Ishikawa (cell line): Measurements from ENCODE around the gene MAP2K6.

Experiments used
- CEBPB ChIP-seq: IDR thresholded peaks from 2 replicates; pipeline ENCODE4 v1.6.1; 2012
- CREB1 ChIP-seq: IDR thresholded peaks from 2 replicates; pipeline ENCODE4 v1.6.1; 2012; ENCODE audit warnings: low read depth
- EGR1 ChIP-seq: IDR thresholded peaks from 2 replicates; pipeline ENCODE4 v1.6.1; 2012
- EP300 ChIP-seq: IDR thresholded peaks from 2 replicates; pipeline ENCODE4 v1.6.1; 2012; ENCODE audit warnings: borderline replicate concordance
- FOXM1 ChIP-seq: IDR thresholded peaks from 2 replicates; pipeline ENCODE4 v1.6.1; 2012; ENCODE audit warnings: low read depth, borderline replicate concordance
- MAX ChIP-seq: IDR thresholded peaks from 2 replicates; pipeline ENCODE4 v1.6.1; 2012
- NFIC ChIP-seq: IDR thresholded peaks from 2 replicates; pipeline ENCODE4 v1.6.1; 2012
- RAD21 ChIP-seq: IDR thresholded peaks from 2 replicates; pipeline ENCODE4 v1.6.1; 2012; ENCODE audit warnings: low read depth
- TAF1 ChIP-seq: IDR thresholded peaks from 2 replicates; pipeline ENCODE4 v1.6.1; 2012; ENCODE audit warnings: low read depth, mild to moderate bottlenecking
- TCF12 ChIP-seq: IDR thresholded peaks from 2 replicates; pipeline ENCODE4 v1.6.1; 2012; ENCODE audit warnings: low read depth
- TEAD4 ChIP-seq: IDR thresholded peaks from 2 replicates; pipeline ENCODE4 v1.6.1; 2012
- YY1 ChIP-seq: IDR thresholded peaks from 2 replicates; pipeline ENCODE4 v1.6.1; 2012; ENCODE audit warnings: low read depth
- ZBTB7A ChIP-seq: IDR thresholded peaks from 2 replicates; pipeline ENCODE4 v1.6.1; 2012; ENCODE audit warnings: low read depth
- TF ChIP-seq, protein P1 (sequence below): IDR thresholded peaks from 2 replicates; pipeline ENCODE4 v1.6.1; 2012; ENCODE audit warnings: low read depth, mild to moderate bottlenecking
- TF ChIP-seq, protein P2 (sequence below): IDR thresholded peaks from 2 replicates; pipeline ENCODE4 v1.6.1; 2012

The MAP2K6 gene

GRCh38 chr17:69480245-69480644 lies 65.7 kb downstream of the MAP2K6 start:
- TF ChIP-seq ZBTB7A (no peak), RAD21 (no peak), MAX (no peak), YY1 (no peak), NFIC (no peak), TCF12 (no peak), EP300 (no peak), CREB1 (no peak), TEAD4 (no peak), CEBPB (no peak), FOXM1 (no peak), EGR1 (no peak), TAF1 (no peak)
- TF ChIP-seq, protein P1, sequence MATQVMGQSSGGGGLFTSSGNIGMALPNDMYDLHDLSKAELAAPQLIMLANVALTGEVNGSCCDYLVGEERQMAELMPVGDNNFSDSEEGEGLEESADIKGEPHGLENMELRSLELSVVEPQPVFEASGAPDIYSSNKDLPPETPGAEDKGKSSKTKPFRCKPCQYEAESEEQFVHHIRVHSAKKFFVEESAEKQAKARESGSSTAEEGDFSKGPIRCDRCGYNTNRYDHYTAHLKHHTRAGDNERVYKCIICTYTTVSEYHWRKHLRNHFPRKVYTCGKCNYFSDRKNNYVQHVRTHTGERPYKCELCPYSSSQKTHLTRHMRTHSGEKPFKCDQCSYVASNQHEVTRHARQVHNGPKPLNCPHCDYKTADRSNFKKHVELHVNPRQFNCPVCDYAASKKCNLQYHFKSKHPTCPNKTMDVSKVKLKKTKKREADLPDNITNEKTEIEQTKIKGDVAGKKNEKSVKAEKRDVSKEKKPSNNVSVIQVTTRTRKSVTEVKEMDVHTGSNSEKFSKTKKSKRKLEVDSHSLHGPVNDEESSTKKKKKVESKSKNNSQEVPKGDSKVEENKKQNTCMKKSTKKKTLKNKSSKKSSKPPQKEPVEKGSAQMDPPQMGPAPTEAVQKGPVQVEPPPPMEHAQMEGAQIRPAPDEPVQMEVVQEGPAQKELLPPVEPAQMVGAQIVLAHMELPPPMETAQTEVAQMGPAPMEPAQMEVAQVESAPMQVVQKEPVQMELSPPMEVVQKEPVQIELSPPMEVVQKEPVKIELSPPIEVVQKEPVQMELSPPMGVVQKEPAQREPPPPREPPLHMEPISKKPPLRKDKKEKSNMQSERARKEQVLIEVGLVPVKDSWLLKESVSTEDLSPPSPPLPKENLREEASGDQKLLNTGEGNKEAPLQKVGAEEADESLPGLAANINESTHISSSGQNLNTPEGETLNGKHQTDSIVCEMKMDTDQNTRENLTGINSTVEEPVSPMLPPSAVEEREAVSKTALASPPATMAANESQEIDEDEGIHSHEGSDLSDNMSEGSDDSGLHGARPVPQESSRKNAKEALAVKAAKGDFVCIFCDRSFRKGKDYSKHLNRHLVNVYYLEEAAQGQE, result no peak
- TF ChIP-seq, protein P2, sequence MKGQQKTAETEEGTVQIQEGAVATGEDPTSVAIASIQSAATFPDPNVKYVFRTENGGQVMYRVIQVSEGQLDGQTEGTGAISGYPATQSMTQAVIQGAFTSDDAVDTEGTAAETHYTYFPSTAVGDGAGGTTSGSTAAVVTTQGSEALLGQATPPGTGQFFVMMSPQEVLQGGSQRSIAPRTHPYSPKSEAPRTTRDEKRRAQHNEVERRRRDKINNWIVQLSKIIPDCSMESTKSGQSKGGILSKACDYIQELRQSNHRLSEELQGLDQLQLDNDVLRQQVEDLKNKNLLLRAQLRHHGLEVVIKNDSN, result no peak

- TF ChIP-seq ZBTB7A, result no peak
- TF ChIP-seq CREB1, result no peak
- TF ChIP-seq TAF1, result no peak
- no peak for TF ChIP-seq YY1
- TF ChIP-seq EGR1, result no peak
- no peak for TF ChIP-seq TEAD4
- TF ChIP-seq FOXM1, result no peak
- no peak for TF ChIP-seq TCF12
Observed at GRCh38 chr17:69485251-69485661, 70.8 kb downstream of the MAP2K6 start.

- no peak for TF ChIP-seq FOXM1
- TF ChIP-seq EP300, result no peak
- no peak for TF ChIP-seq TCF12
- no peak for TF ChIP-seq TAF1
- TF ChIP-seq RAD21, result no peak
- TF ChIP-seq, protein P1, result no peak
- no peak for TF ChIP-seq EGR1
- no peak for TF ChIP-seq CREB1
- no peak; the same call in 1 of the 2 replicates for TF ChIP-seq NFIC
- TF ChIP-seq, protein P2, result no peak
- no peak for TF ChIP-seq CEBPB
- no peak for TF ChIP-seq ZBTB7A
- TF ChIP-seq TEAD4, result no peak
- no peak for TF ChIP-seq YY1
- no peak for TF ChIP-seq MAX
Observed at GRCh38 chr17:69485901-69486643, 71.6 kb downstream of the MAP2K6 start.

DNA sequence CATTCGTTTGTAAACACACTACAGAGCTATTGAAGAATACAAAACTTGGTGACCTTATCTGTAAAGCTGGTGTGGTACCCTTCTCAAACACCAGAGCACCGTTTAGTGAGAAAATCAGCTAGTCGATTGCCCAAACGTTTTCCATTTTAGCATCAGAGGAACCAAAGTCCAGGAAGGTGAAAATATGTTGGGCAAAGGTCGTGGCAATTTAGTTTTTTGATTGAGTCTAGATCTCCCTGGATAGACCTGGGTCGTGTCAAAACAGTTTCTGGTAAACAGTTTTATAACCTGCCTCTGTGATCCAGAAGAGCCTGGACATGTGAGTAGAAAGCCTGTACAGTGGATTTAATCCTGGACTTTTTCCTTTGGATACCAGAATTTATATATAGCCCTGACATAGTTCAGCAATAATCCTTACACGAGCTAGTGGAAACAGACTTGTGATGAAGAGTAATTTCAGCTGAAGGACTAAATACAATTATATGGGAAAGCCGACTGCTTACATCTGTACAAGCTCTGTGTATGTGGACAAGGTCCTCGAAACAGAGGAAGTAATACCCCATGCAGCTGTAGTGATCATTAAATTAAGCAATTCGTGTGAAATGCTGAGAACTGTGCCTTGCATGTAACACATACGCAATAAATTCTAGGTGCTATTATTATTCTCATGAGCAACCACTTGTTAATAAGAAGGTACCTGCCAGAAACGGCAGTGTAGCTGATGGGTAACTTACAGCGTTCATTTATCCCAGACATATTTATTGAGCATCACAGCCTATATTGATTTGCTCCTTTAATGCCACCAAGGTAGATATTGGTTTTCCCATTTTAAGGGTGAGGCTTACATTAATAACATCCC lies 72.5 kb downstream of the MAP2K6 start:
- TF ChIP-seq NFIC (no peak), CREB1 (no peak)

GRCh38 chr17:69489313-69489712 lies 74.8 kb downstream of the MAP2K6 start:
- no peak for TF ChIP-seq ZBTB7A
- TF ChIP-seq RAD21, result no peak
- TF ChIP-seq TCF12, result no peak
- TF ChIP-seq CREB1, result no peak
- TF ChIP-seq TAF1, result no peak
- TF ChIP-seq EGR1, result no peak
- no peak for TF ChIP-seq TEAD4
- no peak for TF ChIP-seq NFIC
- TF ChIP-seq EP300, result no peak
- TF ChIP-seq MAX, result no peak
- TF ChIP-seq, protein P1, result no peak
